CD4-positive, alpha-beta T cell treated with Interleukin-1 beta for 1 hour (primary cell): ENCODE data around the gene KIAA1217.
"Not testable (repeated sequence)": the region's sequence is repeated elsewhere in the genome, so short reads cannot be mapped to it uniquely, and the experiment has no call there.

Source experiments
- DNase-seq, 2 donors: peaks; one replicate each; pipeline ENCODE4 v3.0.0-alpha.2; 2020 to 2022

The KIAA1217 gene

DNA sequence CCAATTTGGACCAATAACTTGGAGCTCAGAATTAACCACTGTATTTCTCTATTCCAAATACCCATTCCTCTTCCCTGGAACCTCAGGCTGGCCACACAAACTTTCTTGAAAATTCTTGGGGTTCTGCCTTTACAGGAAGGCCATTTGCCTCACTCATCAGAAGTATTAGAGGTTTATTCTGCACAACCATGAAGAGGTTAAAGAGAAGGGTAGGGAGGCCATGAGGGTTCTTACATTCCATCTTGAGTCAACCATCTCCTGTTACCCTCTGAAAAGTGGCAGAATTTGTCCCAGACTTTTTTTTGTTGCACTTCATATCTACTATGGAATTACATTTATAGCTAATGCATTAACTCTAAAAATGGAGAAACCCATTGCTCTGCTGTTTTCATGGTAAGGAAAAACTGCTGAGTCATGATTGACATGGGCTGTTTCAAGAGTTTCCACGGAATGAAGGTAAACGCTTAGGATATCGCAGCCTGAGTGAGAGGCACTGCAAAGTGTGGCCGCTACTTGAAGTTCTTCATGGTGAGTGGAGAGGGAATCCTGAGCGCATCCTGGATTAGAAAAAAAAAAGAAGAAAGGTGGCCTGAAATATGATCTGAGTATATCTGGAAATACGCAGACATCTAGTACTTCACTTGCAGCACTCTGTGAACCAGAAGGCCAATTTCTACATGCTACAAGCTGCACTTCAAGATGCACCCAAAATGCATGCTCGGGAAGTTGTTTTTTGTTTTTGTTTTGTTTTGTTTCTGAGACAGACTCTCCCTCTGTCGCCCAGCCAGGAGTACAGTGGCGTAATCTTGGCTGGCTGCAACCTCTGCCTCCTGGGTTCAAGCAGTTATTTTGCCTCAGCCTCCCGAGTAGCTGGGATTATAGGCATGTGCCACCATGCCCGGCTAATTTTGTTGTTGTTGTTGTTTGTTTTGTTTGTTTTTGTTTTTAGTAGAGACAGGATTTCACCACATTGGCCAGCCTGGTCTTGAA is 83.7 kb downstream of the KIAA1217 start:
- no peak for DNase-seq

DNA sequence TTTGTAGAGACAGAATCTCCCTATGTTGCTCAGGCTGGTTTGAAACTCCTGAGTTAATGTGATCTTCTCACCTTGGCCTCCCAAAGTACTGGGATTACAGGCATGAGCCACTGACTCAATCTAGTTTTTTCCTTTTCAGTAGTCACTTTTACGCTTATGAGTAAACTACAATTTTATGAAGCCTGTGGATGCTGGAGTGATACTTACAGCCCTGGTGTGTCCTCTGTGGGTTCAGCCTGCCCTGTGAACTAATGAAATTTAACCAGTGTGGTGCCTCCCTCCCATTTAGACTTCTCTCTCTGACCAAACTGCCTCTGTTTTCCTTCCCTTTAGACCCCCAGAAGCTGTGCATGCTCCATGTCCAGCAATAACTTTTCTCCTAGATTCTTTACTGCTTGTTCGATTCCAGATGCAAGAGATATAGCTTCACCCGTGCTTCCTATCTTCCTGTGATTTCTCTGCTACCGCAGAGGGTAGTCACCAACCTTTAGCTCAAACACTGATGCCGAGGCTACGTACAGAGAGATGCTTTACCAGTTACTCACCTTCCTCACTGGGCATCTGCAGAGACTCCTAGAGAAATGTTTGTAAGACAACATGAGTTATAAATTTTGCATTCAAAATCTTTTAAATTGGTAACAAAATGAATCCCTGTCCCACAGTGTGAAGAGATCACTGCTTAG is 90.8 kb downstream of the KIAA1217 start:
- DNase-seq = no peak

DNA sequence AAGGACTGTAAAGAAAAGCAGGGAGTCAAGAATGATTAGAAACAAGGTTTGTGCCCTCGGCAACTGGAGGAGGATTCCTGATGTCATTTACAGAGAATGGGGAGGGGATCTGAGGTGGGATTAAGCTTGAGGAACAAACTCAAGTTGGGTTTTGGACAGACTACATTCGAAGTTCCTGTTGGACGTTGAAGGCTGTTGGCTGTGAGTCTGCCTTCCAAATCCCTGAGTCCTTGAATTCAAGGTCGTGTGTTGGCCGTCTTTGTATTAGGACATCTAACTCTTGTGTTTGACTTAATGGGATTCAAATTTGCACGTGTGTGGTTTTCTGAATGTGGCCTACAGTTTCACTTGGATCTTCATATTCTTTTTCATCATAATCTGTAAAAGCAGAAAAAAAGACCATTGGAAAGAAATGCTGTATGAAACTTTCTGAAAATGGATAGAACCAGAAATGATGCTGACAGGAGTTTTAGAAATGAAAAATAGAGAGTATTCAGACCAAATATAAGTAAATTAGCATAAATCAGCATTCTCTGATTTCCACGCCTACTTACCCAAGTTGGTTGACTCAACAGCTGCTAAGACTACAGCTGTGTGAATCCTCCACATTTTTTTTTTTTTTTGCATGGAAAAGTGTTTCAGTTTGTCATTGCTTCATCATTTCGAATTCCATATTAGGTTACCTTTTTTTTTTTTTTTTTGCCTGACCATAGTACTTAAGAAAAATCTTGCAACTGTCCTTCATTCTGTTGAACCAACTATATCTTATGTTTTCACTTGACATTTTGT is 94.8 kb downstream of the KIAA1217 start:
- DNase-seq = no peak

DNA sequence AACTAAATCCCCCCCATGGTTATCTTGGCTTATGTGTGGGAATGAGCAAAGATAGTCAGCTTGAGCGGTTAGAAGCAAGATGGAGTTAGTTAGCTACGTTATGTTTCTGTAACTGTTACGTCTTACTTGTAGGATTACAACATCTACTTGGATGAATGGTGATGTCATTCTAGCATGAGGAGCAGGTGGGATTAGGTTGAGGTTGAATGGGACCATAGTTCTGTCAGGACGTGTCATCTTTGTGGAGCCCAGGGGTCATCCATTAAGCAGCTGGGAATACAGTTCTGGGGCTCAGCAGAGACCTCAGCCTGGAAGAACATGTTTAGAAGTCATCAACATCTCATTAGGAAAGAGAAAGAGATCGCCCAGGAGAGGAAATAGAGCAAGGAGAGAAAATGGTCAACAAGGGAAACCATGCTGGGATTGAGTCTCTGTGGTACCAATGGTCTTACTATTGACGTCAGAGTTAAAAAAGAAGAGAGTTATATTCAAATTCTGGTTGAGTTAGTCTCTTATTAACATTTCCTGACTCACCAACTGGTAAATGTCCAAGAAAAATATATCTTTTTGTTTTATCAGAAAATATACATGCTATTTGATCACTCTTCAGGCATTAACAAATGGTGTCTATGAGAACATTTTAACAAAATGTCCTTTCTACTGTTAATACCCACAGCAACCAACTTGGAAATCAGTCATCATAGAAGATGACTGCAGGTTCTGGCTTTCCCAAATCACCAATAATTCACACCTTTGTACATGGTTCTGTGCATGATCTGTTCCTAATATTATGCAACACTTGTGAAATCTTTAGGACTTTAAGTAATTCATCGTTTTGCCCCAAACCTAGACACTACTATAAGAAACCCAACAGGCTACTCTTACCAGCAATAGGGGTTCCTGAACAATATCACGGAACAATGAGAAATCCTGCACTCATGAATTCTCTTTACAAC is 96.9 kb downstream of the KIAA1217 start:
- DNase-seq = no peak

DNA sequence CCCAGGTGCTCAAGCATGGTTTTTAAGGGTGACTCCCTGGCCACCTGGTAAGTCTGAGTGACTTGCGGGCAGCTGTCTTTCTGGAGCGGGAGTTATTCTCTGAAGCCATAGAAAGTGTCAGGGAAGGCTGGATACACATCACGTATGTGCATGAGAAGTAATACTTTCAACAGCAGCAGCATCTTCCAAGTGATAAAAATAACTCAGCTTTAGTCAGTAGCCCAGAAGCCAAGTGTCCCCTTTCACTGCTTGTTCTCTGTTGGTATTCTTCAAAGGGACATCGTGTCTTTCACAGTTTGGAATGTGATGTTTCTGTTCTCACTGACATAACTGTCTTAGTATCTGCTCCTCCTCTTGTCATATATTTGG is 97.6 kb downstream of the KIAA1217 start:
- no peak for DNase-seq

DNA sequence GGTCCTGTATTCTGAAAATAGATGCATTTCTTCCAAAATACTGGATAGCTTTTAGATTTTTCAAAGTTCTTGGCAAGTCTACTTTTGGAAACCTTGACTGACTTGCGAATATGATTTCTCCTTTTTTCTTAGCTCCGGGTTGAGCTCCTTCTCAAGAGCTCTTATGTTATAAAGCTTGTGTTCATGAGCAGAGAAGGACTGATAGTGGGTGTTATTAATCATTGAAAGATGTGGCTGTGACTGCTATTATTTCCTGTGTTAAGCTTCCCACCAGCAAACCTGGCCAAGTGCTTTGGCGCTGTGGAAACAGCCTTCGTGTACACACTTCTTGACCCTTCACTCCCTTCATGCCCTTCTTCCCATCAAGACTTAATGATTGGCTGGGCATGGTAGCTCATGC is 98.2 kb downstream of the KIAA1217 start:
- DNase-seq = no peak

DNA sequence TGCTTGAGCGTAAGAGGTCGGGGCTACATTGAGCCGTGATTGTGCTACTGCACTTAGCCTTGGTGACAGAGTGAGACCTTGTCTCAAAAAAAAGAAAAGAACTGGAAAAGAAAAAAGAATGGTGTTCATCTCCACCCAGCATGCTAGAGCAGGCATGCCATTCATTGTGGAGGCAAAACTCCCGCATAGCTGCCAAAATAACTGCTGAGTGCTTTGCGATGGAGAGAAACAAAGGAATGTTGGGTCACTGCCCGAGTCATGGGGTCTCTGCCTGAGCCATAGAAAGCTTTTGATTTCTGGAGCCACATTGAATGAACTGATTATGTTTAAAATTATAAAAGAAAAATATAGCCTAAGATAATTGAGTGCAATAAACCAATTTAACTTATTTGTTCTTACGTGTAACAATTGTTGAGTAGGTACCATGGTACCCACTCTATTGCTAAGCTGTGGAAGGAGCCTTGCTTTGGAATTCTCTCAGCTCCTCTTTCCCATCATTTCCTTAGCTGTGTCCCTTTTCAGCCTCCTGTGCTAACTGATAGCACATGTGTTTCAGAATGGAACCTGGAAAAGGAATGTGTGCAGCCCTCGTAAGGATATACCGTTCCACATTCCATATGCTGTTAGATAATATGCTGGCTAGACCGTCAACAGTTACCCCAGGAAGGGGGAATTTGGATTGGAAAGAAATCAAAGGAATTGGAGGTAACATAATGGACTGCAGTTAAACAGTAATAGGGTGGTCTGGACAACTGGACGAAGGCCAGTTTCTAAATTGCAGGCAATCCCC is 99.0 kb downstream of the KIAA1217 start:
- no peak for DNase-seq

DNA sequence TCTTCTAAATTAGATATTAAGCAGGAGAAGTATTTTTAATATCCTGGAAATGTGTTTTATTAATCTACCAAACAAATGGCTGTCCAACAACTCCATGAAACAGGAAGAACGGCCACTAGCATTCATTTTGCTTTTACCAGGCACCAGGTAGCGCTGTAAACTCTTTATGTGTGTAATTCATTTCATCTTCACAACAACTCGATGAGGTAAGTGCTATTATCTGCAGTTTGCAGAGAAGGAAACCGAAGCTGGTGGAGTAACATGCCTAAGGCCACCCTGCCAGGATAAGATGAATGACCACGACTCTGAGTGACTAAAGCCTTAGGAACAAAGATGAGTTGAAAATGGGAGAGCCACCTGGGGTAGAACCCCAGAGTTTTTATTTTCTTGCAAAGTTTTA is 101.2 kb downstream of the KIAA1217 start:
- DNase-seq = no peak

DNA sequence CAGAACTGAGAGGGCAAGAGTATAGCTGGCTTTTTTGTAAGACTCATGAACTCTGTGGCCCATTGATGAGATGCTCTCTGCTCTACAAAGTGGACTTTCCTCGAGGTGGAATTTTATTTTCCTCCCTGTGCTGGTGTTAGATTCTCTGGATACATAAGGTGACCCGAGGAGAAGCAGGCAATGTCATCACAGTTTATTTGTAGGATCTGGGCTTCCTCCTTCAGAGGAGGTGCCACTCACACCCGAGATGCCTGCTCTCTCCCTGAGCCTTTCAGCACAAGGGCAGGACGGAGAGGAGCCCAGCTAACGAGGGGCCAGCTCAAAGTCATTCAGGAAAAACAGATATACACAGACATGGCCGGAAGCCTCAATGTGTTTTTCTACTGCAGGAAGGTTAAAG is 103.0 kb downstream of the KIAA1217 start:
- DNase-seq = no peak

DNA sequence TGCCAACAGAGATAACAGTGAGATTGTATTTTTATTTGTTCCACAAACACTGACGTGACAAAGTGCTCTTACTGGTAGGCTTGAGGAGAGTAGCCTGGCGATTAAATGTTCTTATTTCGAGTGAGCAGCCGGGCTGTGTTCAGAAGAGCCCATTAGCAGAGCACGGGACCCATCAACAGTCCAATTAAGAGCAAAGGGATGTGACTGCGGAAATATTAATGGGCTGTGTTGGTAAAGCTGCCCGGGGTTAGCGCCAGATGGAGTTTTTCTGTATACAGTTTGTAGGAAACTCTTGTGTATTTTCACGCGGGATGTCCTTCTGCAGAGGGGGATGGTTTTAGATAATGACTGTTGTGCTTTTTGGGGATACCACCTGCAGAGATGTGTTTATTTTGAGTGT is 104.3 kb downstream of the KIAA1217 start:
- no peak for DNase-seq

DNA sequence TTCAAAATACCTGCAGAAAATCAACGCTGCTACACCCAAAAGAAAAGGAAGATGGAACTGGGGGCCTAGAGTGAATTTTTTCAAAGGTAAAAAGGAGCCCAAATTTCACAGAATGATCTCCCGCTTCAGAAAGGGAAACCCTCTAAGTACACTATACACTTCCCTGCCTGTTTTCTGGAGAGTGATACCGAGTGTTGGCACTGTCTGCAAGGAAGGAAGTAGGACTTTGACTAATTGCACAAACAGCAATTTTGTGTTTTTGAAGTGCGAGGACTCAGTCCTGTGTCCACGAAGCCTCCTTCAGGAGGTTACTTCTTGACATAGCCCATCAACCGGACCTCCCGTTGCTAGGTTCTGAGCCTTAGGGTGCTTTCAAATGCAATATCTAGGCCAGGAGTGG is 106.3 kb downstream of the KIAA1217 start:
- no peak for DNase-seq

DNA sequence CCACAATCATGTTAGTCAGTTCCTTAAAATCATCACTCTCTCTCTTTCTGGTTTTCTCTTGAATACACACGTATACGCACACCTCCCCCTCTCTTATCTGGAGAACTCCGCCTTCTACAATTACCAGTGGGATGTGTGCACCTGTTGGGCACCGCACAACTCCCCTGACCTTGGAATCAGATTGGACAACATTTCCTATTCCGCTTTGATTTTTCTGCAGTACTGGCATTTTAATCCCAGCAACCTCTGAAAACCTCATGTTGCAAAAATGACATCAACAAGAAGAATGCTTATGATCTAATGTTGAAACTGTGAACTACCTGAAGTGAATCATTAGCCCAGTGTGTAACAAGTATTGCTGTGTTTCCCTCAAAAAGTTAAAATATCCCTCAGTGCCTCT is 109.6 kb downstream of the KIAA1217 start:
- DNase-seq = no peak

DNA sequence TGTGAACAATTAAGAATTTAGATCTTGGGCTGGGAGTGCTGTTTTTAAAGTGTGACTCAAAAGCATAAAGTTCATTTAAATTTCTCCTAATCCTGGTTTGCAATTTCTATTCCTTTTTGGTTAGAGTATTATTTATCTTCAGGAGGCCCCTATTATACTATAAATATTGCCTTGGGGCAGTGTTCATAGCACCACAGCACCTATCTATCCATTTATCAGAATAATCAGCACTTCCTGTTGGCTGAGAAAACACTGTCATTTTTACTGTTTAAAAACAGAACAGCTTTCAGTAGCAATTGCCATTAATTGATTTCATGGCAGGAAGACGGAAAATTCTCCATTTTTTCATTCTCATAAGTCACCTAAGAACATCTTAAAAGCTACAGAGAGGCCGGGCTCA is 111.4 kb downstream of the KIAA1217 start:
- DNase-seq = no peak

DNA sequence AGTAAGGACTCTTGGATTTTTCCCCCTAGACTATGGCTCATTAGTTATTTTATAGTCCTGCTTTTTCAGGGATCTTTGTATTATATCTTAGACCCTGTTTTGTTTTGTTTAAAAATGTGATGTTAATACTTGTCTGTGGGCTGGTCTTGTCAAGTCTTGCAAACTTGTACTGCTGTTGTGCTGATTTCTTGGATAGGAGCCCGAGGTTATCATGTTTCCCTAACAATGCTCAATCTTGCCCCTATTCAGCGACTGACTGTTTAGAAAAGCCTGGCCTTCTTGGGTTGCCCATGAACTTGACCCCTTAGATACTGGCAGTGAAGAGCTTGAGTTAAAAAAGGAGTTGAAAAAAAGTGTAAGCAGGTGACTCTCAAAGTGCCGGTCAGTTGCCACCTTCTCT is 115.7 kb downstream of the KIAA1217 start:
- DNase-seq = no peak

DNA sequence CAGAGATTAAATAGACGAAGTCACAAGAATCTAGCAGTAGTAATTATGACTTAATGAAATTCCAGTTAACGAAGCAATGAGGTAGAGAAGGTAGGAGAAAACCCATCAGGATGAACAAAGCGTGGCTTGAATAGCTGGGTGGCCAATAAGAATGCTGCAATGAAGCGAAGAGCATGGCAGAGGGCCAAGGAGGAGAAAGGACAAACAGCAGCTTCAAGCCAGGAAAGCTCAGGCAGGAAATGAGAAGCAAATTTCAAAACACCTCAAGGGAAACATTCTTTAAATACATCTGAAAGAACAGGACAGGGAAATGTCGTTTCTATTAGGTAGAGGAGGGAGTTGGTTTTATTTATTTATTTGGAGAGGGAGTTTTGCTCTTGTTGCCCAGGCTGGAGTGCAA is 122.5 kb downstream of the KIAA1217 start:
- no peak for DNase-seq

DNA sequence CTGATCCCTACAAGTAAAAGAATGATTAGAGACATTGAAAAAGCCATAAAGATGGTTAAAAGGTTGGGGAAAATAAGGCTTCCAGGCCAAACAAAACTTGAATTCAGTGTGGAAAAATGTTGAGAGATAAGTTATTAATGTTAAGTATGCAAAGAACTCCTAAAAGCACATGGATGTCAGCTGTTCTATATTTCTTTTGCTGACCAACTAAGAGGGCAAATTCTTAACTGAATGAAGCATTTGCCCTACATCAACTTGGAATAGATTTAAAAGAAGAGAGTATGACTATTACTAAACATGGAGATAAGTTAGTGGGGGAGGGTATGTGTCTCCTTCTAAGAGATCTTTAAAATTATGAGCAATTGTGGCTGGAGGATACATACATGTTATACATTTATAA is 124.8 kb downstream of the KIAA1217 start:
- no peak for DNase-seq

DNA sequence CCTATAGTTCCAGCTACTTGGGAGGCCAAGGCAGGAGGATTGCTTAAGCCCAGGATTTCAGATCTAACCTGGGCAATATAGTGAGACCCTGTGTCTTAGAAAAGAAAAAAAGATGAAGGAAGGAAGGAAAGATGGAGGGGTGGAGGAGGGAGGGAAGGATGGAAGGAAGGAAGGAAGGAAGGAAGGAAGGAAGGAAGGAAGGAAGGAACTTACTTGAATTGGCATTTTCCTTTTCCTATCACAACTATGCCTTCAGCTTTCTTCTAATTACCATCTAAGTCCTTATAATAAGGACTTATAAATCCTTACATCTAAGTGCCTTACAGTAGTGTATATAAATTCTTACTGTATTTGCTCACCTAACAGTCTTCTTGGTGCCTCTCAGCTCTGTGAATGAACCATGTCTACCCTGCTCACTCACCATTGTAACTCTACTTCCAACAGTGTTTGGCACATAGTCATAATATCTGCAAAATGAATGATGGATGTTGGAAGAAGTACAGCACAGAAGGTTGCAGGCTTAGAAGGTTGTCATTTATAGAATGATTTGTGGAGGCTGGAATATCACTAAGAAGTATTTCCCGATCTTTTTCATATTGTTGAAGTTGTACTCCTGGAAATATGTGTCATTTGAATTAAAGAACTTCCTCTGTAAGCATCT is 125.5 kb downstream of the KIAA1217 start:
- DNase-seq = no peak

DNA sequence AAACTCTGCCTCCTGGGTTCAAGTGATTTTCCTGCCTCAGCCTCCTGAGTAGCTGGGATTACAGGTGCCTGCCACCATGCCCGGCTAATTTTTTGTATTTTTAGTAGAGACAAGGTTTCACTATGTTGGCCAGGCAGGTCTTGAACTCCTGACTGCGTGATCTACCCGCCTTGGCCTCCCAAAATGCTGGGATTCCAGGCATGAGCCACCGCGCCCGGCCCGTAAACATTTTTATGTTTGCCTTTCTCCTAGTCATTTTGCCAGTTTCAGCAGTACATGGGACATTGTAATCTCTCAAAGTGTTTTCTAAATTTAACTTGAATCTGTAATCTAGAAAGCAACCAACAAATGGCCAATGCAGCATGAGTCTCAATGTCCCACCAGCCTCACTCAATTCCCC is 128.8 kb downstream of the KIAA1217 start:
- DNase-seq = not testable (repeated sequence)

DNA sequence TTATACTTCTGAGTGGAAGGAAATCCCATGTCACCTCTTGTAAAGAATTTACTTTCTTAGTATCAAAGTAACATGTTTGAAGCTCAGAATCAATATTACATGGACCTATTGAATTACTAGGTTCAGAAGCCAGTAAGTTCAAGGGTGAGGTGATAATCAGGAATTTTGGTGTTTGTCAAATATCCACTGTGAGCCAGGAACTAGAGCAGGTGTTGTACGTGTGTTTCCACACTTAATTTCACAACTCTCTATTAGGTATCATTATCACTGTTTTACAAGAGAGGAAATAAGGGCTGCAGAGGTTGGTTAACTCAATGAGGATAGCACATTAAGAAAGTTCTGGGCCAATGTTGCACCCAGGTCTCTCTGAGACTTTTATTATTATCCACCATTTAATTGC is 130.4 kb downstream of the KIAA1217 start:
- no peak for DNase-seq

DNA sequence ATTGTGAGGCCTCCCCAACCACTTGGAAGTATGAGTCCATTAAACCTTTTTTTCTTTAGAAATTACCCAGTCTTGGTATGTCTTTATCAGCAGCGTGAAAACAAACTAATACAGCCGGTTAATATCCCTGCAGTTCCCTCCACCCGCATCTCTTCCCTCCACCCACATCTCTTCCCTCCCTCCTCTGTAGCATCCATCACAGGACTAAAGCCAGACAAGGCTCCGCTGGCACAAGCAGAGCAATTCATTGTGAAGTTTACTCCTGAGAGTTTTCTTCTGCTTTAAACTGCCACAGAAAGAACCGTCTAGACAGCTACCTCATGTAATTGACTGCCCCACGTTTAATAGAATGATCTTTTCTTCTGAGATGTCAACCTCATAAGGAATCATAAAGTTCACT is 131.5 kb downstream of the KIAA1217 start:
- no peak for DNase-seq

DNA sequence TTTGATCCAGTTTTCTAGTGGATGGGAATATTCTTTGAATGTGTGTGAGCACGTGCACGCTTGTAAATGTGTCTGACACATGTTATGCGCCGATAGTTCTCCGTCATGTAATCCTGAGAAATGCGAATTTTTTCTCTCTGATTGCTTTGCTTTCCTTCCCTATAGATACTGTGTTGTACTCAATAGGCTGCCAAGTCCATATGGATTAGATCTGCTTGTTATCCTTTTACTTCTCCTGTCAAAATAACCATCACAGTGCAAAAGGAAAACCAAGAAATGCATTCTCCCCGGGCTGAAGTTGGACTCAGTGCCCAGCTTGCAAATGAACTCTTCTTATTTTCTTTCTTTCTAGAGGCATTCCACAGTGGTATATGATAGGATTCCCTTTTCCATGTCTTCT is 131.9 kb downstream of the KIAA1217 start:
- no peak for DNase-seq
